Gastrocnemius medialis (tissue), 4 donors: ENCODE results near the gene MON2.

Experiments
- CTCF ChIP-seq, 5 experiments: fragments of 450-650 bp in 3 of 5; fragments of 200-600 bp in 2 of 5; sonication (generic) in 2 of 5; IDR thresholded peaks in 4 of 5; conservative IDR thresholded peaks in 1 of 5; 1 replicate in 4 of 5; 2 replicates in 1 of 5; pipeline ENCODE4 v1.5.1; 2016 to 2019; ENCODE audit warnings: antibody characterized with exemption in 5 of 5, mild to moderate bottlenecking in 3 of 5, moderate library complexity in 3 of 5
- POLR2A ChIP-seq, 2 donors: fragments of 450-650 bp; IDR thresholded peaks; one replicate each; pipeline ENCODE4 v1.6.1; 2017; ENCODE audit warnings: antibody characterized with exemption in 2 of 2, mild to moderate bottlenecking in 2 of 2, moderate library complexity in 2 of 2

- no peak for TF ChIP-seq POLR2A (IDR thresholded peaks at IDR 0.05)
- TF ChIP-seq CTCF (IDR thresholded peaks at IDR 0.05 in 4 of 5, conservative IDR thresholded peaks at IDR 0.05 in 1 of 5): no peak
Observed at GRCh38 chr12:62618319-62618718, 151.7 kb downstream of the MON2 start.
